Activated T-cell treated with anti-CD3 and anti-CD28 coated beads, Interleukin-2, amount 50 U/mL, for 24 hours (primary cell): Measurements from ENCODE around the gene MARCHF3.
"Not testable (repeated sequence)": the region's sequence is repeated elsewhere in the genome, so short reads cannot be mapped to it uniquely, and the experiment has no call there.

ENCODE experiments used
- DNase-seq: peaks from one replicate; pipeline ENCODE4 v3.0.0-alpha.2; 2020
- H3K27ac Mint-ChIP-seq: 2 replicates; pipeline ENCODE4 v1.8.0; 2020; ENCODE audit warnings: mild to moderate bottlenecking, mixed read lengths
- H3K27me3 Mint-ChIP-seq: 2 replicates; pipeline ENCODE4 v1.8.0; 2020; ENCODE audit warnings: mixed read lengths
- H3K36me3 Mint-ChIP-seq: 2 replicates; pipeline ENCODE4 v1.8.0; 2020; ENCODE audit warnings: low read depth, mixed read lengths
- H3K4me1 Mint-ChIP-seq: 2 replicates; pipeline ENCODE4 v1.8.0; 2020; ENCODE audit warnings: low read depth, mixed read lengths
- H3K4me3 Mint-ChIP-seq: 2 replicates; pipeline ENCODE4 v1.8.0; 2020; ENCODE audit warnings: mild to moderate bottlenecking, moderate library complexity, mixed read lengths
- H3K9me3 Mint-ChIP-seq: 2 replicates; pipeline ENCODE4 v1.8.0; 2020; ENCODE audit warnings: mixed read lengths

The MARCHF3 gene

DNA sequence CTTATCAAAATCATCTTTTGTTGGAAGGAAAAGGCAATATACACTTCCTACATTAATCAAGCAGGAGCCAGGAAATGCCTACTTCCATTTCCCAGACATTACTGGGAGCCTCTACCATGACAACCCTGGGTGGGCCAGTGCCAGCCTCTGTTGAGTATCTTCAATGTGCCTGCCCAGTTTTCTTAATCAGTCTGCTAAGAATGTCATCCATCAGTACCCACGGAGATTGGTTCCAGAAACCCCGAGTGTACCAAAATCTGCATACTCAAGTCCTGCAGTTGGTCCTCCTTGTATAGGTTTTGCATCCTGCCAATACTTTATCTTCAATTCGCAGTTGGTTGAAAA, 82.4 kb downstream of the MARCHF3 start:
- no peak overlapping the region for H3K27ac Mint-ChIP-seq
- no peaks in the 10 kb centered on the region for H3K9me3 Mint-ChIP-seq
- peaks cover 5% of the 10 kb centered on the region for H3K4me1 Mint-ChIP-seq
- no peak overlapping the region for H3K4me3 Mint-ChIP-seq
- no peak for DNase-seq
- H3K36me3 Mint-ChIP-seq: no peaks in the 10 kb centered on the region
- no peaks in the 10 kb centered on the region for H3K27me3 Mint-ChIP-seq

- H3K27me3 Mint-ChIP-seq: no peaks in the 10 kb centered on the region
- no peak for DNase-seq
- no peaks in the 10 kb centered on the region for H3K36me3 Mint-ChIP-seq
- no peaks in the 10 kb centered on the region for H3K9me3 Mint-ChIP-seq
- H3K4me1 Mint-ChIP-seq: peaks cover 5% of the 10 kb centered on the region
- H3K4me3 Mint-ChIP-seq: no peak overlapping the region
- H3K27ac Mint-ChIP-seq: no peak overlapping the region
Observed at GRCh38 chr5:126947146-126948010, 83.0 kb downstream of the MARCHF3 start.

- not testable (repeated sequence) for H3K27me3 Mint-ChIP-seq, H3K4me3 Mint-ChIP-seq, H3K4me1 Mint-ChIP-seq, H3K36me3 Mint-ChIP-seq, H3K27ac Mint-ChIP-seq, H3K9me3 Mint-ChIP-seq, DNase-seq
Observed at GRCh38 chr5:126942908-126943307, 87.5 kb downstream of the MARCHF3 start.

DNA sequence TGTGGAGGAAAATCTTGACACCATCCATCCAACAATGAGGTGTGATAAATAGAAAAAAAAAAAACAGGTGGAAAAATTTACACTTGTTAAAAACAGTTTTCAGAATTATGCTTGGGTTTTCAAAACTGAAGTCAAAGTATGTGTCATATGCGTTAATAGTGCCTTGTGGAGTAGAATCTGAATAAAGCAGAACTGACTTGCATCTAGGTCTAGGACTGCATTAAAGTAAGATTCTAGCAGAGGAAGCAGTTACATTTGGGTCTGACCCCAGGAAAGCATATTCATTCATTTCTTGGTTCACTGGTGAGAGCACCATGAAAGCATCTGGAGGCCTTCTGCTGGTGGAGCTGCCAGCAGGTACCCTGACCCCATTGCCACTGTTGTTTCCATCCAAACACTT, 89.0 kb downstream of the MARCHF3 start:
- Mint-ChIP-seq H3K4me3 (no peak overlapping the region), H3K27me3 (no peaks in the 10 kb centered on the region), H3K27ac (no peak overlapping the region), H3K4me1 (peaks cover 3% of the 10 kb centered on the region), H3K9me3 (no peaks in the 10 kb centered on the region), H3K36me3 (no peaks in the 10 kb centered on the region)
- DNase-seq: no peak

GRCh38 chr5:126939887-126940286, 90.5 kb downstream of the MARCHF3 start:
- Mint-ChIP-seq H3K4me3 (no peak overlapping the region), H3K36me3 (no peaks in the 10 kb centered on the region), H3K27me3 (no peaks in the 10 kb centered on the region), H3K27ac (no peak overlapping the region), H3K4me1 (peaks cover 3% of the 10 kb centered on the region), H3K9me3 (no peaks in the 10 kb centered on the region)
- no peak for DNase-seq

DNA sequence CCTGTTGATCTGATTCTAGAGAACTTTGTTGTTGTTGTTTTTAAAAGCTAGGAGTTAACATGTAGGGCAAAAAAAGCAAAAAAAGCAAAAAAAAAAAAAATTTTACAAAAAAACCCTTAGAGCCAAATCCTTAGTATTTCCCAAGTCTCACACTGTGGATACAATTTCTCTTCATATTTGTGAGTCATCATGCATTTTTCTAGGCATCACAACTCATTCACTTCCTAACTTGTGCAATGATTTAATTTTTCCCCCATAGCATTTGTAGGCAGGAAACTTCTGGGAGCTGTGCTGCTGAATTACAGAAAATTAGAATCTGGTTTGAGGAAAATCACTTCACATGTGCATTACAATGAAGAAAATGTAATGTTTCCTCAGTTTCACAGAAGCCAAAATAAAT, 91.9 kb downstream of the MARCHF3 start:
- Mint-ChIP-seq H3K4me1 (peaks cover 3% of the 10 kb centered on the region), H3K4me3 (no peak overlapping the region), H3K9me3 (no peaks in the 10 kb centered on the region), H3K36me3 (no peaks in the 10 kb centered on the region), H3K27me3 (no peaks in the 10 kb centered on the region), H3K27ac (no peak overlapping the region)
- DNase-seq: no peak

- Mint-ChIP-seq H3K27ac (no peak overlapping the region), H3K4me1 (peaks cover 3% of the 10 kb centered on the region), H3K4me3 (no peak overlapping the region), H3K9me3 (no peaks in the 10 kb centered on the region), H3K27me3 (no peaks in the 10 kb centered on the region), H3K36me3 (no peaks in the 10 kb centered on the region)
- no peak for DNase-seq
Observed at GRCh38 chr5:126937771-126938170, 92.6 kb downstream of the MARCHF3 start.

DNA sequence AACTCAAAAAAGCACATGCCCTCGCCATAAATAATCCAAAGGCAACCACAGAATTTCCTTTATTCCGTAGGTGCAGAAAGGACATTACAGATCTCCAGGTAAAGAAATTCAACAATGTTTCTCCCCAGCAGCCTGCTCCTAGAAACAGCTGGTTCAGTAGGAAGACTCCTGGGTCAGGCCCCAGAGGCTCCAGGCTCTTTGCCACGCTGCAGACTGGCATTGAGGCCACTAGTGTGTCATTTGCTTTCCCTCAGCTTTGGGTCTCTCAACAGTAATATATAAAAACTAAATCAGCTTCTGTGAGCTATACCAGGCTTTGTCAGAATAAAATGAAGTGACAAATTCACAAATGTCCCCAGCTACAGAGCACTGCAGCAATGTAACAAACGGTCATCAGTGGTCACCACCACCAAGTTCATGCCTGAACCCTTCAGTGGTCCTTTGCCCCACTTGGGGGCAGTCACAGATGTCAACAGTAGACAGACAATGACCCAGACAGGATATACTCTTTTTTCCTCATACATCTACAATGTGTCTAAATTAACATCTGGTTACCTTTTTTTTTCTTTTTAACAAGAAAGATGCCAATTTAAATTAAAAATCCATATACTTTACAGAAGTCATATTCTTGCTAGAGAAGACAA, 93.5 kb downstream of the MARCHF3 start:
- Mint-ChIP-seq H3K9me3 (no peaks in the 10 kb centered on the region), H3K27me3 (no peaks in the 10 kb centered on the region), H3K36me3 (no peaks in the 10 kb centered on the region), H3K27ac (no peak overlapping the region), H3K4me1 (peaks cover 5% of the 10 kb centered on the region), H3K4me3 (no peak overlapping the region)
- no peak for DNase-seq

GRCh38 chr5:126931963-126932660, 98.2 kb downstream of the MARCHF3 start:
- no peak overlapping the region for H3K4me3 Mint-ChIP-seq
- H3K9me3 Mint-ChIP-seq: no peaks in the 10 kb centered on the region
- peaks cover 2% of the 10 kb centered on the region for H3K4me1 Mint-ChIP-seq
- no peak overlapping the region for H3K27ac Mint-ChIP-seq
- DNase-seq: no peak
- H3K27me3 Mint-ChIP-seq: no peaks in the 10 kb centered on the region
- no peaks in the 10 kb centered on the region for H3K36me3 Mint-ChIP-seq

GRCh38 chr5:126928041-126928440, 102.3 kb downstream of the MARCHF3 start:
- no peaks in the 10 kb centered on the region for H3K36me3 Mint-ChIP-seq
- H3K9me3 Mint-ChIP-seq: no peaks in the 10 kb centered on the region
- no peaks in the 10 kb centered on the region for H3K27me3 Mint-ChIP-seq
- no peak overlapping the region for H3K27ac Mint-ChIP-seq
- DNase-seq: no peak
- peaks cover 2% of the 10 kb centered on the region for H3K4me1 Mint-ChIP-seq
- no peak overlapping the region for H3K4me3 Mint-ChIP-seq

DNA sequence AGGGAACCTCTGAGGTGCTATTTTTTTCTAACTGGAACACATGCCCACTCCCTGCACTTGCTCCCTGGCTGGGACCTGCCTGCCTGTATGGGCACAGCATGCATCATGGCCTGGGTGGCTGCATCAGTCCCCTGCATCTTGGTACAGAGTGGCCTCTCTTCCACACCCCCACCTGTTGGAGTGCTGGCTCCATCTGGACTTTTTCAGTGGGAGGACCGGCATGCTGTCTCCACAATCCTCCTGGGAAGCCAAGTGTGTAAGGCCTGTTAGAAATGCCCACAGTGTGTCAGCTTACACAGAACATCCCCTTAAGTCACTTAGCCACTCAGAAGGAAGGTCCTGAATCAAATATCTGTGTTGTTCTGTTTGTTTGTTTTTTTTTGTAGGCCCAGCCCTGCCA, 102.9 kb downstream of the MARCHF3 start:
- Mint-ChIP-seq H3K4me3 (no peak overlapping the region), H3K4me1 (peaks cover 2% of the 10 kb centered on the region), H3K9me3 (no peaks in the 10 kb centered on the region), H3K36me3 (no peaks in the 10 kb centered on the region), H3K27me3 (no peaks in the 10 kb centered on the region), H3K27ac (no peak overlapping the region)
- no peak for DNase-seq

GRCh38 chr5:126926187-126926586, 104.2 kb downstream of the MARCHF3 start:
- Mint-ChIP-seq H3K4me1 (no peaks in the 10 kb centered on the region), H3K9me3 (no peaks in the 10 kb centered on the region), H3K4me3 (no peak overlapping the region), H3K36me3 (no peaks in the 10 kb centered on the region), H3K27ac (no peak overlapping the region), H3K27me3 (no peaks in the 10 kb centered on the region)
- no peak for DNase-seq

DNA sequence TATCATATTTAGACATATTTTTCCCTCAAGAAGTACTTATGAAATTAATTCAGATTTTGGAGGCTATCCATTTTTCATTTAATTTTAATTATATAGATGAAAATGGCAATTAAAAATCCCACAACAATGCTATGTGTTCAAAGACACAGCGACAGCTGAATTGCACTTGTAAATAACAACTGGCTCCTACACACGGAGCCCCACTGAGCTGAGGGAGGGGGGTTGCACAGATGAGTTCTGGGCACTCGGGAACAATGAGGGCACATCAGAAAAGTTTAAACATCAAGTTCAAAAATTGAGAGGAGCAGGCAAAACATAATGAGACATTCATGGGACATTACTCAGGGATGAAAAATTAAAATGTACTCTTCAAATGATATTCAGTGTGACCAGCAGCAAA, 104.9 kb downstream of the MARCHF3 start:
- H3K4me1 Mint-ChIP-seq: no peaks in the 10 kb centered on the region
- H3K9me3 Mint-ChIP-seq: no peaks in the 10 kb centered on the region
- H3K27ac Mint-ChIP-seq: no peak overlapping the region

DNA sequence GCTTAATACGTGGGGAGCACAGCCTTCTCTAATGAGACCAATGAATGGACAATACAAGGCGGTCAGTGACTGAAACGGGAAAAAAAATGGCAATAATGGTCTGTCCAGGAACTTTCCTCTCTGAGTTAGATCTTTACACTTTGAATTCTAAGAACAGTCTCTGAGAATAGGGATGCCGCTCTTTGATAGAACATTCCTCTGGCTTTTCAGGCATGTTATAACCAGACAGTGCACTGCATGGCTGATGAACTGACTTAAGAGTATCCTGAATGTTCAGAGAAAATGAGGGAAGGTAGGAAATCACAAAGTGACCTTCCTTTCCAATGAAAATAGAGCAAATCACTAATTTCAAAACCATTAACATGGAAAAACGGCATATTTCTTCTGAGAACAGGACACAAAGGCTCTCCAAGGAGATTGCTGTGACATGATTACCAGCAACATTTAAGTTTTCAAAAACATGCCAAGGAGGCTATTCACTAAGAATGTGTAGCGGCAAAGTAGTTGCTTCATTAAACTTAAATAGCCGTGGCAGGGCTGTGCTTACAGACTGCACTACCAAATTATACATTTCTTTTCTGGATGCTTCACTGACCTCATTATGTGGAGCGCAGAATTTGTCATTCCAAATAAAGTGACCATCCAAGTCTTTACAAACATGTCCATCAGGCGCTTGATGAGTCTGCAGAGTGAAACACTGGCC, 105.9 kb downstream of the MARCHF3 start:
- Mint-ChIP-seq H3K4me1 (no peaks in the 10 kb centered on the region), H3K27me3 (no peaks in the 10 kb centered on the region), H3K9me3 (no peaks in the 10 kb centered on the region), H3K36me3 (no peaks in the 10 kb centered on the region), H3K4me3 (no peak overlapping the region), H3K27ac (no peak overlapping the region)
- DNase-seq: no peak

More for the DNA sequence above, 104.9 kb downstream of the MARCHF3 start:
- Mint-ChIP-seq H3K4me3 (no peak overlapping the region), H3K36me3 (no peaks in the 10 kb centered on the region), H3K27me3 (no peaks in the 10 kb centered on the region)
- DNase-seq: no peak
